Measurements from ENCODE around the gene PIP5K1B. TPM values are rescaled to one million over a fixed set of nuclear protein-coding genes. Genes with fewer than 3 reads are reported as not detected.

The PIP5K1B gene
- total and polyA plus RNA-seq, 10 of the 15 experiments (the other 5 are each of a cell fraction or from before 2014, with no cell fraction given) = 6.8 to 16.3 (median 10.6) TPM

GRCh38 chr9:69035438-69036308 lies 330.6 kb downstream of the PIP5K1B start, which contains the start of gene FXN (continued):
- TF ChIP-seq NKRF (conservative IDR thresholded peaks at IDR 0.05) = peak; percentile 91
- peak; percentile 67 for TF ChIP-seq RAD21 (IDR thresholded peaks at IDR 0.05; ENCODE audit: insufficient read depth, low read depth, low read length)
- peak; percentile 73 for TF ChIP-seq SMC3 (IDR thresholded peaks at IDR 0.05; ENCODE audit: borderline replicate concordance, low read length)
- peak; percentile 50; the same call in 1 of the 2 replicates for TF ChIP-seq CBFB (IDR thresholded peaks at IDR 0.05; ENCODE audit: low read depth)
- TF ChIP-seq RBBP5 (conservative IDR thresholded peaks at IDR 0.05) = no peak
- TF ChIP-seq MYC (IDR thresholded peaks at IDR 0.05; ENCODE audit: insufficient read depth, insufficient read length, insufficient replicate concordance, low read length, severe bottlenecking) = peak; percentile 79
- peak; percentile 64; the same call in 1 of the 2 replicates for TF ChIP-seq ZNF24 (IDR thresholded peaks at IDR 0.05)
- peak; percentile 82; the same call in 1 of the 2 replicates for TF ChIP-seq YY1 (IDR thresholded peaks at IDR 0.05; ENCODE audit: low read depth, low read length)
- TF ChIP-seq CTCF (IDR thresholded peaks at IDR 0.05 in 2 of 3, conservative IDR thresholded peaks at IDR 0.05 in 1 of 3; ENCODE audit: control insufficient read depth in 2 of 3, extremely low read depth in 1 of 3, insufficient read depth in 1 of 3, low read depth in 3 of 3, low read length in 3 of 3) = peak; percentile 96 to 98 (median 98)
- TF ChIP-seq ATF2 (IDR thresholded peaks at IDR 0.05; ENCODE audit: low read length) = no peak
- TF ChIP-seq TCF12 (IDR thresholded peaks at IDR 0.05; ENCODE audit: low read depth, low read length) = 0 out of 2 replicates have a peak, but pooled peaks have one; percentile 3
- peak; percentile 32 for TF ChIP-seq HDAC6 (IDR thresholded peaks at IDR 0.05; ENCODE audit: unreplicated experiment)
- TF ChIP-seq IRF3 (IDR thresholded peaks at IDR 0.05) = no peak
- TF ChIP-seq NFXL1 (IDR thresholded peaks at IDR 0.05; ENCODE audit: borderline replicate concordance) = no peak
- TF ChIP-seq SRF (IDR thresholded peaks at IDR 0.05; ENCODE audit: low read depth in 2 of 2, low read length in 2 of 2) = 0 out of 4 replicates have a peak, but pooled peaks of 1 of the 2 experiments have one; percentile 39
- TF ChIP-seq USF2 (IDR thresholded peaks at IDR 0.05; ENCODE audit: borderline replicate concordance, low read depth, low read length) = no peak
- TF ChIP-seq NR2F1 (conservative IDR thresholded peaks at IDR 0.05) = peak; percentile 79
- no peak for TF ChIP-seq E4F1 (IDR thresholded peaks at IDR 0.05; ENCODE audit: borderline replicate concordance, partially characterized antibody)
